Stimulated activated CD4-positive, alpha-beta T cell treated with anti-CD3 and anti-CD28 coated beads, TNF-alpha, amount 100 ng/mL, for 1 hour (primary cell): Measurements from ENCODE around the gene TIMM13.
"Not testable (repeated sequence)": the region's sequence is repeated elsewhere in the genome, so short reads cannot be mapped to it uniquely, and the experiment has no call there.

Experiments
- DNase-seq, 3 donors: peaks; one replicate each; pipeline ENCODE4 v3.0.0-alpha.2; 2020; ENCODE audit warnings: low read depth in 3 of 3, low spot score in 1 of 3

Gene TIMM13

GRCh38 chr19:2432131-2432848 is 4.9 kb upstream of the TIMM13 start:
- no peak for DNase-seq

- no peak for DNase-seq
Measured at GRCh38 chr19:2431318-2432055, 4.1 kb upstream of the TIMM13 start.

GRCh38 chr19:2429917-2430535 is 2.6 kb upstream of the TIMM13 start:
- no peak for DNase-seq

GRCh38 chr19:2428756-2429711 is 1.6 kb upstream of the TIMM13 start:
- no peak for DNase-seq

GRCh38 chr19:2428321-2428690 is 920 bp upstream of the TIMM13 start:
- no peak for DNase-seq

- DNase-seq, result peak in 1 of 3 donors; percentile 40
Measured at GRCh38 chr19:2426611-2427428, 566 bp downstream of the TIMM13 start.

GRCh38 chr19:2425622-2426581 is 1.5 kb downstream of the TIMM13 start:
- DNase-seq, result no peak

GRCh38 chr19:2424686-2425621 is 2.4 kb downstream of the TIMM13 start:
- no peak for DNase-seq

- DNase-seq, result no peak
Measured at GRCh38 chr19:2423915-2424685, 3.3 kb downstream of the TIMM13 start.

- DNase-seq, result no peak
Measured at GRCh38 chr19:2423071-2423914, 4.1 kb downstream of the TIMM13 start.

- DNase-seq, result no peak
Measured at GRCh38 chr19:2421581-2422306, 5.6 kb downstream of the TIMM13 start.

- no peak for DNase-seq
Measured at GRCh38 chr19:2420490-2420889, 6.9 kb downstream of the TIMM13 start.

GRCh38 chr19:2419754-2420153 is 7.6 kb downstream of the TIMM13 start:
- no peak for DNase-seq

- DNase-seq, result no peak
Measured at GRCh38 chr19:2417881-2418406, 9.4 kb downstream of the TIMM13 start.

- not testable (repeated sequence) for DNase-seq
Measured at GRCh38 chr19:2417436-2417835, 9.9 kb downstream of the TIMM13 start.
